Esophagus squamous epithelium (tissue), 4 donors: Measurements from ENCODE around the gene BMP10.

ENCODE experiments used
- CTCF ChIP-seq, 6 experiments: fragments of 450-650 bp in 4 of 6; fragments of 200-600 bp in 2 of 6; sonication (generic) in 2 of 6; IDR thresholded peaks; one replicate each; pipeline ENCODE4 v1.5.1; 2016 to 2019; ENCODE audit warnings: antibody characterized with exemption in 6 of 6, mild to moderate bottlenecking in 4 of 6, moderate library complexity in 4 of 6
- POLR2A ChIP-seq, 4 donors: fragments of 450-650 bp; IDR thresholded peaks; one replicate each; pipeline ENCODE4 v1.6.1; 2017; ENCODE audit warnings: antibody characterized with exemption in 4 of 4, mild to moderate bottlenecking in 4 of 4, moderate library complexity in 3 of 4

GRCh38 chr2:68915393-68915792 is 44.2 kb upstream of the BMP10 start:
- TF ChIP-seq CTCF (IDR thresholded peaks at IDR 0.05) (no peak), POLR2A (IDR thresholded peaks at IDR 0.05) (no peak)
